ENCODE measurements around the gene QARS1. TPM values are rescaled to one million over a fixed set of nuclear protein-coding genes. Genes with fewer than 3 reads are reported as not detected.
A peak's percentile ranks its signal among the peaks of the same experiment; 100 is the strongest.

QARS1 gene
- total and polyA plus RNA-seq, 2 of the 13 experiments (the other 11 are each of a cell fraction or from before 2014, with no cell fraction given): 307 to 327 TPM

- Histone ChIP-seq H3K79me2 (ENCODE audit: insufficient read depth, low read length) (peaks cover 15% of the 10 kb centered on the region), H3K4me3 (replicated peaks in 1 of 3; ENCODE audit: insufficient read depth in 1 of 3, low read depth in 2 of 3, low read length in 3 of 3) (no peak overlapping the region), H3K4me2 (ENCODE audit: low read depth, low read length) (no peak overlapping the region), H2AFZ (ENCODE audit: low read length) (no peak overlapping the region), H3K27ac (ENCODE audit: extremely low read length, insufficient read depth, low read length) (peak overlapping the region; percentile 46), H3K27me3 (ENCODE audit: control insufficient read depth in 1 of 2, insufficient read depth in 2 of 2, low read length in 2 of 2) (no peaks in the 10 kb centered on the region), H3K9me3 (ENCODE audit: low read length) (no peaks in the 10 kb centered on the region), H3K4me1 (ENCODE audit: insufficient read depth, low read length) (peaks cover 39% of the 10 kb centered on the region), H3K9ac (ENCODE audit: insufficient read depth, low read depth, low read length) (no peak overlapping the region), H3K36me3 (replicated peaks in 1 of 2; ENCODE audit: control insufficient read depth in 1 of 2, insufficient read depth in 2 of 2, low read length in 2 of 2) (peaks cover 0 to 6% of the 10 kb centered on the region in 2 experiments; a peak in 1 of 5 replicates), H4K20me1 (ENCODE audit: insufficient read depth, low read length) (no peaks in the 10 kb centered on the region)
- in situ Hi-C loops (cut with HindIII; ENCODE audit: extremely low pct_ligation_motif_present, low pct_unique_long_range_greater_than_20kb) (no loop called here), intact Hi-C loops (cut with micrococcal nuclease; ENCODE audit: unreplicated experiment) (no loop called here)
- peak; percentile 2 for ATAC-seq
- no peak for FAIRE-seq
- no TSS peak for BruUV-seq (replicated peaks)
- POLR2A ChIA-PET: interaction anchor here (0.6 to 8.5 kb wide), 6 partner anchors 15 to 43 kb away, joined by 3 to 110 read pairs (median 4); partner anchors contain the start of genes QRICH1 and USP19
- 7% methylated on average over 4 of the region's 4 CpGs for WGBS (ENCODE audit: low lambda C conversion rate)
- CTCF ChIA-PET (ENCODE audit: low intra/inter-chr PET ratio, low total read pairs): no interaction called here
- no peak for DNase-seq (ENCODE audit: low spot score)
- no peak for TF ChIP-seq NR2F1 (CRISPR knock-in tag; IDR thresholded peaks at IDR 0.05)
- TF ChIP-seq CEBPB (IDR thresholded peaks at IDR 0.05; ENCODE audit: borderline replicate concordance, low read depth, low read length): no peak
- 0 out of 2 replicates have a peak, but pooled peaks have one; percentile 0 for TF ChIP-seq PHF8 (CRISPR knock-in tag; IDR thresholded peaks at IDR 0.05)
- no peak for TF ChIP-seq IRX3 (CRISPR knock-in tag; IDR thresholded peaks at IDR 0.05; ENCODE audit: borderline replicate concordance, low read depth)
- no peak for TF ChIP-seq KLF9 (CRISPR knock-in tag; IDR thresholded peaks at IDR 0.05; ENCODE audit: low read depth)
- no peak for TF ChIP-seq GPBP1L1 (CRISPR knock-in tag; IDR thresholded peaks at IDR 0.05)
- peak; percentile 21 to 50; a peak in 2 of 4 replicates for TF ChIP-seq MAFK (conservative IDR thresholded peaks at IDR 0.05 in 1 of 2, IDR thresholded peaks at IDR 0.05 in 1 of 2; ENCODE audit: low read length in 2 of 2)
- no peak for TF ChIP-seq ZFP62 (CRISPR knock-in tag; IDR thresholded peaks at IDR 0.05)
- TF ChIP-seq ZNF776 (CRISPR knock-in tag; IDR thresholded peaks at IDR 0.05): no peak
- TF ChIP-seq SMAD9 (CRISPR knock-in tag; IDR thresholded peaks at IDR 0.05): no peak
- TF ChIP-seq SCMH1 (CRISPR knock-in tag; IDR thresholded peaks at IDR 0.05; ENCODE audit: borderline replicate concordance): no peak
- TF ChIP-seq ZNF558 (CRISPR knock-in tag; IDR thresholded peaks at IDR 0.05; ENCODE audit: borderline replicate concordance): 0 out of 2 replicates have a peak, but pooled peaks have one; percentile 1
- no peak for TF ChIP-seq ZNF512B (CRISPR knock-in tag; IDR thresholded peaks at IDR 0.05; ENCODE audit: borderline replicate concordance)
- no peak for TF ChIP-seq AKNA (CRISPR knock-in tag; IDR thresholded peaks at IDR 0.05; ENCODE audit: borderline replicate concordance)
These were observed 30.9 kb upstream of the QARS1 start for GRCh38 chr3:49135499-49135898.
